ENCODE data around the gene FGD6.
"Not testable (repeated sequence)": the region's sequence is repeated elsewhere in the genome, so short reads cannot be mapped to it uniquely, and the experiment has no call there.

The FGD6 gene

GRCh38 chr12:95204141-95204866 is 13.0 kb downstream of the FGD6 start:
- DNase-seq, result no peak

GRCh38 chr12:95203487-95204030 is 13.7 kb downstream of the FGD6 start:
- DNase-seq, result no peak

- no peak for DNase-seq
Observed at GRCh38 chr12:95202691-95203486, 14.4 kb downstream of the FGD6 start.

DNA sequence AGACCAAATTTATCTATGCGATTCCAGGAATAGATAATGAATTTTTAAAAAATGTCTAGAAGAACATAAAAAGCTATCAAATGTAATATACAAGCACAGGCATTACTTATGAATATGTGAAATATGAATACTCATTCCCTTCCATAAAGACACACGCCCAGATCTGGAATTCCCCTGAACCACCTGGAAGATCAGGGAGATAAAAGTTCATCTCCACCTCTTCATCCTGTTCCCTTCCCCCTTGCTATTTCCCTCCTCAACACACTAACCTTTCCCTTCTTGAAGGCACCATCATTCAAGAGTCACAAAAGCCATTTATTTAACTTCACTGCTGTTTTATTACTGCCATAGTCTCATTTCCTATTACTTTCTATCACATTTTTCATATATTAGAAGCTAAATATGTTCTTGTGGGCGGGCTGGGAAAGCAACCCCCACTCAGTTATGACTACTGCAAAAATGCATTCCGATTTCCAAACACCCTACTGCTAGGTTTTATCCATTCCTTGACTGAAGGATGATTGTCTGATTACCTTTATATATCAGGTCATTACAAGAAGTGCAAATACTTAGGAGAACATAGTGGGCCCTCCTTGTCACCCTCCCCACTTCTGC is 16.1 kb downstream of the FGD6 start:
- DNase-seq, result no peak

DNA sequence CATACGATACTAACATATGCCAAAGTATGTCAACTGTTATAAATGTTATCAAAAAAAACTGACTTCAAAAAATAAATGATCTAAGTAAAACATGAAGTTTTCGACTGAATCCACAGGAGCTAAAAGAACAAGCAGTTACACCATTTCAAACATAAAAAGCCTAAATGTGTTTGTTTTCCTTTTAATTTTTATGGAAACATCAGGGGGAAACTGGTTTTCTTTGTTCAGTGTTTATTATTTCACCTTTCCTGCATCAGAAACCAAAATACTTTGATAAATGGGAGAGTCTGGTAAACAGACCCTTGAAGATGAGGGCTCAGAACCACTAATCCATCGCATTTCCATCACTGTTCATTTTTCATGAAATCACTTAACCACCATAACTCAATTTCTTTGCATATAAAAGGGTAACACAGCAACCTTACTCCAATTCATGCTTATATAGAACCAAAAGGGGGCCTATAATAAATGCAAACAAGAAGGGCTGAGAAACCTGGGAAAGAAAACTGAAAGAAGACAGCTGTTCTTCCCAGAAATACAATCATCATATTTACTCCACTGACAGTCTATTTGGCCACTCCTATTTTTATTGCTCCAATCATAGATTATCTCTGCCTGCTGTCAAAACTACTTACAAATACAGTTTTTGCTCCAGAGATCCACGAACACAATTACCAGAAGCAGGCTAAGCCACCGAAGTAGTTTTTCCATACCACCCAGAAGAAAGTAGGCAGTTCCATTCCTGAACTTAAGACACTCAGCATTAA is 17.0 kb downstream of the FGD6 start:
- no peak for DNase-seq

DNA sequence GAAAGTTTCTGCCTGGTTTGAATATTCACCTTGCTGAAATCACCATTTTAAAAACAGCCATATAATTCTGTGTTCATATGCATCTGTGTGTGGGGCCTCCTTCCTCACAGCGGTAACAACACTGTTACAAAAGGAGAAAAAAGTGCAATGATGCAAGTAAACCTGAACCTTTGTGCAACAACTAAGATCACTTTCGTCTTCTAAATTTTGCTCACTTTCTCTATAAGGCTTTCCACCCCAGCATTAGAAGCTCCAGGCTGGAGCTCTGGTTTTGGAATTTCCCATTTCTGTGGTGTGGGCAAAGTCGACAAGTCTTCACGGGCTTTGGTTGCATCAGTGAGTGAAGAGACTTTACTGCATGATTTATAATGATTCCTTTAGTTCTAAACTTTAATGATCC is 18.4 kb downstream of the FGD6 start:
- no peak for DNase-seq

- DNase-seq, result no peak
Observed at GRCh38 chr12:95197636-95198035, 19.6 kb downstream of the FGD6 start.

GRCh38 chr12:95196875-95197569 is 20.2 kb downstream of the FGD6 start:
- DNase-seq, result not testable (repeated sequence)

GRCh38 chr12:95195122-95195521 is 22.1 kb downstream of the FGD6 start:
- DNase-seq, result no peak

DNA sequence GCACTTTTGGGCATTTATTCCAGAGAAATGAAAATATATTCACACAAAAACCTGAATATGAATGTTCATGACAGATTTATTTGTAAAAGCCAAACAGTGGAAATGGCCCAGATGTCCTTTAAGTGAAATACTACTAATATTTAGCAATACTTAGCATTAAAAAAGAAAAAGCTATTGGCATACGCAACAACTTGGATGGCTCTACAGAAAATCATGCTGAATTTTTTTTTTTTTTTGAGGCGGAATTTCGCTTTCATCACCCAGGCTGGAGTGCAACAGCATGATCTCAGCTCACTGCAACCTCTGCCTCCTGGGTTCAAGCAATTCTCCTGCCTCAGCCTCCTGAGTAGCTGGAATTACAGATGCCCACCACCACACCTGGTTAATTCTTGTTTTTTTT is 24.1 kb downstream of the FGD6 start:
- no peak for DNase-seq

- DNase-seq, result no peak
Observed at GRCh38 chr12:95192271-95192670, 25.0 kb downstream of the FGD6 start.

GRCh38 chr12:95191060-95191696 is 26.1 kb downstream of the FGD6 start:
- no peak for DNase-seq

DNA sequence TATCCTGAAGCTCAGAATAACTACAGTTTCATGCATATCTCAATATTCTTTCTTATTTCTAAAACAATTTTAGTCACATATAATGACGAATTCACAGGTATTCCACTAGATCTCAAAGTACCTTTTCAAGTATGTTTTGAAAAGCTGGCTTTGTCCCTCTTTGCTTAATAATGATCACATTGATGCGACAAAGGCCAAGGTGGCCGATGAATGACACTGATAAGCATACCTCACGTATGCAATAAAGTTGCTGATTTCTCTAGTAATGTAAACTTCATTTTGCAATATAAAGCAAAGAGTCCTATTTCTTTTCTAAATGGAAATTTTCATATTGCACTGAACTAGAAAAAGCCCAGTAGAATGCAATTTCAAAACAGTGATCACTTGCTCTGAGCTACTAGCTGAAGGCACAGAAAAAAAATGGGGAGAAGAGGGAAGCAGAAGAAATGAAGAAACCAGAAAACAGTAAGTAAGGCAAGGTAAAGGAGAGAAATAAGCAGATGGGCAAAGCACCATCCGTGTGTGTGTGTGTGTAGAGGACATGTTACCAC is 29.3 kb downstream of the FGD6 start:
- DNase-seq, result no peak

GRCh38 chr12:95185854-95186253 is 31.4 kb downstream of the FGD6 start:
- DNase-seq, result no peak

DNA sequence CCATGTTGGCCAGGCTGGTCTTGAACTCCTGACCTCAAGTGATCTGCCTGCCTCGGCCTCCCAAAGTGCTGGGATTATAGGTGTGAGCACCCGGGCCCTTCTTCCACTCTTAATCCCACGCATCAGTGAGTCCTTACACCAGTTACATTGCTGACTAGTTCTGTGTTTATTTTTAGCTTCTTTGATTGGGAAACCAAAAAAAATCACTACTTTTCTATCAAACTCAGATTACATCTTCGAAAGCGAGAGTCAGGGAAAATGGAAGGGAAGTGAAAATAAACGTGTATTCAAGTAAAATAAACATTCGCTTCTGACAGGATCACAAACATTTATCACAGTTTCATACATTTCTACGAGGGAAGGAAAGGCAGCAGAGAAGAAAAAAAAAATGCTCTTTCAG is 32.2 kb downstream of the FGD6 start:
- DNase-seq, result no peak

- no peak for DNase-seq
Observed at GRCh38 chr12:95184121-95184520, 33.1 kb downstream of the FGD6 start.

DNA sequence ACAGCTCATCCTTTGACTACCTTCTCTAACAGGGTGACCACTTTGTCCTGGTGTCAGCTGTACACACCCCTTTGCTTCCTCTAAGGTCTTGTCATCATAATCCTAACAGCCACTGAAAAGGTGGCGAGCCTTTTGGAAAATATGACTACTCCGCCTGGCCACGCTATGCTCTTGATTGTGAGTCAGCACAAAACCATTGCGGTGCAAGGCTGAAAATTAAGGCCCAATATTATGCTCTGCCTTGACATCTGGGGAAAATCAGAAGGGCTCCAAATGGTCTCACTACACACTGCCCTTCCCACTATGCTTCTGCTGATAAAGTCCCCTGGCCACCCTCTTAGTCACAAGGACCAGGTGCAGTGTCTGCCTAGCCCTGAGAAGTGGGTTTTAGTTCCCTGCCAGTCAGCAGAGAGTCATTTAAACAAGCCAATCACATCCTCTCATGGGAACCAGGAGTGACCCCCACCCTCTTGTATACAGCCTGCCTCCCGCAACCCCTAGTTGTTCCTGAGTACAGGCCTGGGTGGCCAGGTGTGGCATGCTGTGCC is 34.3 kb downstream of the FGD6 start:
- no peak for DNase-seq

DNA sequence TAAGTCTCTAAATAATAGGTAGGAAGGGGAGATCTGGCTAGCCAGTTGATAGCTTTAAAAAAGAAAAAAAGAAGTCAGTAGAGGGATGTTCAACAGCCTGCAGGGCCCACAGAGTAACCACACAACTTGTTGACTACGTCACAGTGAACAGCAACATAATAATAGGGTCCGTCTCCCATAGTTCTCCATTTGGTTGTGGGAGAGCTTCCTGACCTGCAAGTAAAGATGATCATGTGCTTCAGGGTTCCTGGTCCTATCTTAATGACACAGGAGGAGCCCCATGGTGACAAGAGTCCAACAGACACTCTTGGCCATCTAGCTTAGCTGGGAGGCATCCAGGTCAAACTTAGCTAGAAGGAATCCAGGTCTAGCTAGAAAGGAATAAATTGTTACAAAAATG is 36.2 kb downstream of the FGD6 start:
- DNase-seq, result no peak

DNA sequence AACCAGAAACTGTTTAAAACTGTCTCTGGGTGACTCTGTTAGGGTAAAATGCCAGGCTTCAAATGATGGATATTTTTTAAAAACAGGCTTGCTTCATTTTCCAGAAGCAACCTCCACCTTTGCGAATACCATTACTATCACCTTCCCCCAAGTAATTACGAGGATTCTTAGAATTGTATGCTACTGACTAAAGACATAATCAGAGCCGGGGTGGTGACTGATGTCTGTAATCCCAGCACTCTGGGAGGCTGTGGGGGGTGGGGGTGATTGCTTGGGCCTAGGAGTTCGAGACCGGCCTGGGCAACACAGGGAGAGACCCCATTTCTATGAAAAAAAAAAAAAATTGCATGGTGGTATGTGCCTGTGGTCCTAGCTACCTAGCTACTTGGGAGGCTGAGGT is 38.3 kb downstream of the FGD6 start:
- no peak for DNase-seq

- no peak for DNase-seq
Observed at GRCh38 chr12:95178136-95178535, 39.1 kb downstream of the FGD6 start.

DNA sequence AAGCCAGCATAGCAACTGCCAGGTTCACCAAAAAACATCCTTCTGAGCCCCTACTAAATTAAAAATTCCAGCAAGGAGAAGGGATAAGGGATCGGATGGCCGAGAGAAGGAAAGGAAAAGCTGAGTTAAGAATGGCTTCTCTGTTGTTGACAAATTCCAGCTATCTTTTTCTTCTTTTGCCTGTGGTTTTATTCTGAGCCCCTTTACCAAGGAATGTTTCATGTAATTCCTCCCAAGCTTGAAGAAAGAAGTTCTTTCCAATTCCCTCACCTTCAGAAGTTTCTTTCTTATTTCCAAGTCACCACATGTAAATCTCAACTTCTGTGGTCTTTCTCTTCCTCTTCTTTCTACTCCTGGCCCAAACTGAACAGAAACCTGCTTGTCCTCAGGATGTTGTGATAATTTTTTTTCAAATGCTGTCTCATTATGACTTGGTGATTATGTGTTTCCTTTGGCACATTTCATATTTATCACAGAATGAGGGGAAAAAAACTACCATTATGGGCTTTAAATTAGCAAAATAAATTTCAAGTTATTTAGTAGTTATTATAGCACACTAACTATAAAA is 40.0 kb downstream of the FGD6 start:
- DNase-seq, result no peak
